Activated B cell treated with CpG ODN at 0.5 μM for 24 hours (primary cell): Measurements from ENCODE around the gene ADGRL1. TPM values are rescaled to one million over a fixed set of nuclear protein-coding genes. Genes with fewer than 3 reads are reported as not detected.
A peak's percentile ranks its signal among the peaks of the same experiment; 100 is the strongest.
"Not testable (repeated sequence)": the region's sequence is repeated elsewhere in the genome, so short reads cannot be mapped to it uniquely, and the experiment has no call there.

Source experiments
- ATAC-seq: fragments of 200-7000 bp; cut with Tn5 transposase; one replicate; pipeline ENCODE4 v1.10.0; 2021; ENCODE audit warnings: low read depth, mild to moderate bottlenecking, moderate library complexity
- CTCF ChIA-PET: fragments of 350-600 bp; sonication (Branson Sonifier 250); formaldehyde crosslinking; loops from one replicate; lab custom pipeline; 2021; ENCODE audit warnings: antibody characterized with exemption; lab: Charles Lee
- POLR2A ChIA-PET: fragments of 350-600 bp; sonication (Branson Sonifier 250); formaldehyde crosslinking; loops from one replicate; lab custom pipeline; 2021; ENCODE audit warnings: antibody characterized with exemption; lab: Charles Lee
- DNase-seq: peaks from one replicate; pipeline ENCODE4 v3.0.0; 2022
- H3K27ac Mint-ChIP-seq: one replicate; pipeline ENCODE4 v1.8.0; 2020; ENCODE audit warnings: mixed read lengths
- H3K27me3 Mint-ChIP-seq: one replicate; pipeline ENCODE4 v1.8.0; 2021; ENCODE audit warnings: mixed read lengths
- H3K36me3 Mint-ChIP-seq: one replicate; pipeline ENCODE4 v1.8.0; 2021; ENCODE audit warnings: low read depth, mixed read lengths
- H3K4me1 Mint-ChIP-seq: one replicate; pipeline ENCODE4 v1.8.0; 2021; ENCODE audit warnings: mixed read lengths
- H3K4me3 Mint-ChIP-seq: one replicate; pipeline ENCODE4 v1.8.0; 2020; ENCODE audit warnings: mild to moderate bottlenecking, mixed read lengths
- H3K9me3 Mint-ChIP-seq: one replicate; pipeline ENCODE4 v1.8.0; 2020; ENCODE audit warnings: mixed read lengths
- intact Hi-C: fragments of 100-400 bp; cut with micrococcal nuclease; formaldehyde crosslinking; loops from one replicate; pipeline ENCODE4 v1.15.1; 2024
- total RNA-seq: library from RNA; stranded (reverse); gene quantifications from 2 replicates; pipeline ENCODE4 v1.2.3, GENCODE V29; 2022
- TF ChIP-seq, protein P1 (sequence below): fragments of 200-600 bp; IDR thresholded peaks from one replicate; pipeline ENCODE4 v1.8.0; 2022; ENCODE audit warnings: antibody characterized with exemption, mild to moderate bottlenecking

ADGRL1 gene
- total RNA-seq, 1 donor from 2014 or later, result 1.4 TPM

DNA sequence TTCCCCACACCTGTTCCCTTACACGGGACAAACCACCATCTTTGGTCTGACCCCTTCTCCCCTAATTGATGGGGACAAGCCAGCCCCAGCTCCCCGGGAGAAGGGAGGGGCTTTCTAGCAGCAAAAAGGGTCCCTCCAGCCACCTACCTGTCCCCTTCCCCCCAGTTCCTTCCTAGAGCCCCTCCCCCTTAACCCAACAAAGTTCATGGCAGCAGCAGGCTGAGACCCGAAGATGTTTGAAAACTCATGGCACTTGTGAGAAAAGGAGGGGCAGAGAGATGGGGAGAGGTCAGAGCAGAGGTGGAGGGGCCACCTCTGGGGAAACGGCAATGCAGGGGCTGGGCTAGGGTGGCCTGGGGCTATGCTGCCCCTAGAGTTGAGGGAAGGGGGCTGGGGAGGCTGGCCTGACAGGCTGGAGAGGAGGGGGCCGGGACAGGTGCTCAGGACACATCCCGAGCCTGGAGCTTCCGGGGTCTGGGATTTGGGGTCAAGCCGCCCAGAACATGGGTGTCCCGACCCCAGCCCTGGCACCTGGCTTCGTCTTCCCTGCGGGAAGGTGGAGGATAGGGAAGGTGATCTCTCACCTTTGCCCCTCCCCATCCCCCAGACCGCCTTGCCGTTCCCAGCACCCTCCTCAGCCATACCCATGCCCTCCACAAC, 57.1 kb downstream of the ADGRL1 start:
- Mint-ChIP-seq H3K27me3 (no peaks in the 10 kb centered on the region), H3K27ac (peak overlapping the region; percentile 56), H3K9me3 (no peaks in the 10 kb centered on the region), H3K4me3 (peak overlapping the region; percentile 70), H3K36me3 (no peaks in the 10 kb centered on the region), H3K4me1 (peaks cover 22% of the 10 kb centered on the region)
- intact Hi-C loops, result no loop called here
- DNase-seq (no peak), ATAC-seq (no peak)
- CTCF ChIA-PET, result interaction anchor here (1.4 to 2.1 kb wide), 2 partner anchors 12 to 199 kb away, joined by 4 to 6 read pairs; partner anchors contain the start of gene ASF1B
- TF ChIP-seq, protein P1, sequence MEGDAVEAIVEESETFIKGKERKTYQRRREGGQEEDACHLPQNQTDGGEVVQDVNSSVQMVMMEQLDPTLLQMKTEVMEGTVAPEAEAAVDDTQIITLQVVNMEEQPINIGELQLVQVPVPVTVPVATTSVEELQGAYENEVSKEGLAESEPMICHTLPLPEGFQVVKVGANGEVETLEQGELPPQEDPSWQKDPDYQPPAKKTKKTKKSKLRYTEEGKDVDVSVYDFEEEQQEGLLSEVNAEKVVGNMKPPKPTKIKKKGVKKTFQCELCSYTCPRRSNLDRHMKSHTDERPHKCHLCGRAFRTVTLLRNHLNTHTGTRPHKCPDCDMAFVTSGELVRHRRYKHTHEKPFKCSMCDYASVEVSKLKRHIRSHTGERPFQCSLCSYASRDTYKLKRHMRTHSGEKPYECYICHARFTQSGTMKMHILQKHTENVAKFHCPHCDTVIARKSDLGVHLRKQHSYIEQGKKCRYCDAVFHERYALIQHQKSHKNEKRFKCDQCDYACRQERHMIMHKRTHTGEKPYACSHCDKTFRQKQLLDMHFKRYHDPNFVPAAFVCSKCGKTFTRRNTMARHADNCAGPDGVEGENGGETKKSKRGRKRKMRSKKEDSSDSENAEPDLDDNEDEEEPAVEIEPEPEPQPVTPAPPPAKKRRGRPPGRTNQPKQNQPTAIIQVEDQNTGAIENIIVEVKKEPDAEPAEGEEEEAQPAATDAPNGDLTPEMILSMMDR, result no peak
- POLR2A ChIA-PET, result interaction anchor here (0.5 to 0.7 kb wide), 2 partner anchors 9 to 121 kb away, joined by 6 to 8 read pairs; no protein-coding TSS in a partner anchor

DNA sequence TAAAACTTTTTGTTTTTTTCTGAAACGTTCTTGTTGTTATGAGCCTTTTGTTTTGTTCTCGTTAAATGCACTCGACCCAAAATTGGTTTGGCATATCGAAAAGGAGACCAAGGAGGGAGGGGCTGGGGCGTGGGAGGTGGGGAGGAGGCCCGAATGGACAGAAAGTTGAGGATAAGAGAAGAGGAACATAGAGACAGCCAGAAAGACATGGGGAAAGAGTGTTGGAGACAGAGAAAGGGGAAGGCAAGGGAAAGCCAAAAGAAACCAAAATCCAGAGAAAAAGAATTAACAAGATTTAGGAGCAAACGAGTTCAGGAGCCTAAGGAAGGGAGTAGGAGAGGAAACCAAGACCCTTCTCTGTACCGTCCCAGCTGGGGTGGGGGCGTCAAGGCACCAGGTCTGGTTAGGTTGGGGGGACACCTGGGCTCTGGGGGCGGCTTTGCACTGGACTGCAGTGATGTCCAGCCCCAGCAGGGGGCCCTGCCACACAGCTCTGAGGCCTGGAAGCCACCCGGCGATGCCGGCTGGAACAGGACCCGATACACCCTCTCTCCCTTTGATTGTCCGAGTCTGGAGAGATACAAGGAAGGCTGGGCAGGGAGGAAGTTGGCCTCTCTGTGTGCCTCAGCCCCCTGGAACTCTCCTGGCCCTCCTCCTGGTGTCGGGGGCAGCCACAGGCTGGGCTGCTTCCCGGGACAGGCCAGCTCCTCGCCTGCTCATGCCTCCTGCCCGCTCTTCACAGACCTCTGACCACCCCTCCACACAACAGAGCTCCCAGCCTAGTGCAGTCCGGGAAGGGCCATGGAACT, 58.0 kb downstream of the ADGRL1 start:
- Mint-ChIP-seq H3K4me3 (no peak overlapping the region), H3K27ac (peak overlapping the region; percentile 61), H3K4me1 (peaks cover 22% of the 10 kb centered on the region), H3K27me3 (no peaks in the 10 kb centered on the region), H3K9me3 (no peaks in the 10 kb centered on the region), H3K36me3 (no peaks in the 10 kb centered on the region)
- ATAC-seq, result peak; percentile 70
- intact Hi-C loops, result no loop called here
- ChIA-PET POLR2A (interaction anchor here (0.5 to 1.5 kb wide), 2 partner anchors 11 to 122 kb away, joined by 3 to 6 read pairs; no protein-coding TSS in a partner anchor), CTCF (interaction anchor here (1.4 to 2.1 kb wide), 2 partner anchors 11 to 200 kb away, joined by 4 to 6 read pairs; partner anchors contain the start of gene ASF1B)
- TF ChIP-seq, protein P1, result no peak
- DNase-seq, result no peak

DNA sequence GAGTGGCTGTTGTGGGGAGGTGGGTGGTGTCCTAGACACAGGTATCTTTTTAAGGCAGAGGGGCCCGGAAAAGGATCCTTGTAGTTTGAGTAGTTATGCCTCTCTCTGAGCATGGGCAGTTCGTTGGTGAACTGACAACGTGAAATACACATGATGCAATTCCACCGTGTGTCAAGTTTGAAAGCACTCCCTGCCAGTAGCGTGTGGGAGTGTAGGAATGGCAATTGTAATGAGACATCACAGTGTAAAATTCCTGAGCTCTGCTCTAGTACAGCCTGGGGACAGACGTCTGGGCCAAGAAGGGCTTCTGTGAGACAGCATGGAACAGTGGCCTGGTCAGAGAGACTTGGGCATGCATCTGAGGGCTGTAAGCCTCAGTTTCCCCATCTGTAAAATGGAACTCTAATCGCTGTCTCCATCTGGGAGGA, 59.2 kb downstream of the ADGRL1 start:
- H3K36me3 Mint-ChIP-seq, result no peaks in the 10 kb centered on the region
- ChIA-PET CTCF (interaction anchor here (1.3 to 2.1 kb wide), 2 partner anchors 10 to 201 kb away, joined by 4 to 6 read pairs; partner anchors contain the start of gene ASF1B), POLR2A (interaction anchor here (1.5 kb wide), 1 partner anchor 10 kb away, joined by 3 read pairs; no protein-coding TSS in a partner anchor)
- no peak for ATAC-seq
- H3K4me1 Mint-ChIP-seq, result peaks cover 22% of the 10 kb centered on the region
- H3K4me3 Mint-ChIP-seq, result no peak overlapping the region
- intact Hi-C loops, result no loop called here
- no peak overlapping the region for H3K27ac Mint-ChIP-seq
- TF ChIP-seq, protein P1, result no peak
- DNase-seq, result no peak
- no peaks in the 10 kb centered on the region for H3K9me3 Mint-ChIP-seq
- H3K27me3 Mint-ChIP-seq, result no peaks in the 10 kb centered on the region

GRCh38 chr19:14146169-14146568, 59.8 kb downstream of the ADGRL1 start:
- H3K36me3 Mint-ChIP-seq, H3K27ac Mint-ChIP-seq, DNase-seq, intact Hi-C loops, H3K4me3 Mint-ChIP-seq, H3K9me3 Mint-ChIP-seq, H3K27me3 Mint-ChIP-seq, ATAC-seq: not testable (repeated sequence)
- ChIA-PET POLR2A (interaction anchor here (0.5 to 1.5 kb wide), 2 partner anchors 9 to 16 kb away, joined by 3 to 4 read pairs; no protein-coding TSS in a partner anchor), CTCF (interaction anchor here (1.3 kb wide), 1 partner anchor 9 kb away, joined by 4 read pairs; the partner anchor contains the start of gene ASF1B)
- peaks cover 22% of the 10 kb centered on the region for H3K4me1 Mint-ChIP-seq

DNA sequence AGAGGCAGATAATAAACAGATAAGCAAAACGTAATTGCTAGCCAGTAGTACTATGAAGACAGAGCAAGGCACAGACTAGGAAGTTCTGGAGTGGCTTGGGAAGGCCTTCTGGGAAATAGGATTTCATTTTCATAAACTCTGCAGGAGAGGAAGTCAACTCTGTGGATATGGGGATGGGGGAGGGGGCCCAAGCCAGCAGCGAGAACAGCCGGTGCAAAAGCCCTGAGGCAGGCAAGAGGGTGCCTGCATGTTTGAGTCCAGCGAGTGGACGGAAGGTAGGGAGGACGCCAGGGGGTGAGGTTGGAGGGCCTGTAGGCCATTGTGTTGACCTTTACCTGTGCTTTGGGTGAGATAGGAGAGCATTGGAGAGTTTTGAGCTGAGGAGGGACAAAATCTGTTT, 60.6 kb downstream of the ADGRL1 start:
- TF ChIP-seq, protein P1, result no peak
- intact Hi-C loops, result no loop called here
- DNase-seq, result no peak
- ATAC-seq, result no peak
- ChIA-PET POLR2A (no interaction called here), CTCF (interaction anchor here (1.3 kb wide), 1 partner anchor 9 kb away, joined by 4 read pairs; the partner anchor contains the start of gene ASF1B)
- H3K36me3 Mint-ChIP-seq, result no peaks in the 10 kb centered on the region
- peaks cover 22% of the 10 kb centered on the region for H3K4me1 Mint-ChIP-seq
- H3K4me3 Mint-ChIP-seq, result no peak overlapping the region
- no peak overlapping the region for H3K27ac Mint-ChIP-seq
- no peaks in the 10 kb centered on the region for H3K27me3 Mint-ChIP-seq
- no peaks in the 10 kb centered on the region for H3K9me3 Mint-ChIP-seq
